DMS153 treated with DMSO at 0.1 percent for 48 hours (cell line): ENCODE data around the gene STK38L.

ENCODE experiments used
- DNase-seq: peaks from one replicate; lab custom pipeline; 2025; ENCODE audit not compliant: unreplicated experiment; lab: John Stamatoyannopoulos, UW

Gene STK38L

DNA sequence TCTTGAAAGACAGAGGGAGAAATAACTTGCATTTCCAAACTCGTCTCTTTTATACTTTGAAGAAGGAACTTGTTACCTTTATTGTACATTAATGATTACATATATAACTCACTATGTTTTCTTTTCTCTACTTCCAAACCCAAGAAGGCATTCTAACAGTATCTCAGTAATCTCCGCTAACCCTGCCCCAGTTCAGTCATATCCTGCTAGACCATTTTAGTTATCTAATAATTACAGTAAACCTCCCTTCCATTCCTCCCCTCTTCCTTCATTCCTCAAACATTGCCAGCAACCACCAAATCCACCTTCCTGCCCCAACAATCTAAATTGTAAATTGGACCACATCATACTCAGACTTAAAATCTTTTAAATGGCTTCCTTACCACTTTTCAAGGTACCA is 30.6 kb downstream of the STK38L start:
- DNase-seq = no peak

DNA sequence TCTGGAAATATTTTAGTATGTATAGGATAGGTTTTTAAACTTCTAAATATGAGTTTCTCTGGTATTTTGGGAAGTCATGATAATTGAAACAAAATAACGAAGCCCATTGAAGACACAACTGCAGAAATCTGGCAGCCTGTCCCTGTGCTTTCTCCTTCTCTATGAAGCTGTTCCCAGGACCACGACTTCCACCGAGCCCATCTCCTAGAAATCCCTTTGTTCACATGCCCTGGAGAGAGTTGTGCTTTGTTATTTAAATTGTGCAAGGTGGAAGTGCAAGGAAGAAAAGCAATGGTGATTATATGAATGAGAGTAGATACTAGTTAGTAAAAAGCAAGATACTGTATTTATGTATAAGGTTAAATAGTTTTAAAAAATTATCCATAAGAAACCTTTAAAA is 32.2 kb downstream of the STK38L start:
- DNase-seq = no peak

DNA sequence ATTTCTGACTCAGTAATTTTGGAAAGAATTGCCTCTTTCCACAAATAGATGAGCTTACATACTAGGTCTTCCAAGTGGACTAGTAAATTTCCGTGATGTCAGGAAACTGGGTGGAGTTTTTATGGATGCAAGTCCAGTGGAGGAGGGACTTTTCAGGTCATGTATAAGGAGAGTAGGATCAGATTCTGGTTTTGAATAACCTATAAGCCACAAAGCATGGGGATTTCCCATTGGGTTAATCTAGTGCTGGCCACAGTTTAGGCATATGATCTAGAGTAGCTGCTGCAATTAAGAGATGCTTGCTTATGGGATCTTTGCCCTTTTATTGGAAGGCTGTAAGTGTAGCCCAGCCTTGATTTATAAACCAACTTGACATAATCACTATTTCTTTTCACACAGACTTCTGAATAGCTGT is 33.8 kb downstream of the STK38L start:
- DNase-seq = no peak

DNA sequence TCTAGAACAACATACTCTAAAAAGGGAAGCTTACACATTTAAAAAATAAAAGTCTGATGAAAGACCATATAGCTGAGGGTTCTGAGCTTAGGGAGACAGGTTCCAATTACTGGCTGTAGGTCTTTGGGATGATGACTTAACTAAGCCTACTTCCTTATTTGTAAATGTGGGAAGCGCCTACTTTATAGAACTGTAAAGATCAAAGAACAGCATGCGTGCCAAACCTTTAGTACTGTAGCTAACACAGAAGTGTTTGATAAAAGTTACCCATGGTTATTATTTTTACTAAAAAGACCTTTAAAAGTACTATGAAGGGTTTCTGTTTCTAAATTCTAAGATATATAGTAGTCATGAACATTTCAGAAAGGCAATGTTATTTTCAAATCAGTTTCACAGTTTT is 35.7 kb downstream of the STK38L start:
- no peak for DNase-seq

DNA sequence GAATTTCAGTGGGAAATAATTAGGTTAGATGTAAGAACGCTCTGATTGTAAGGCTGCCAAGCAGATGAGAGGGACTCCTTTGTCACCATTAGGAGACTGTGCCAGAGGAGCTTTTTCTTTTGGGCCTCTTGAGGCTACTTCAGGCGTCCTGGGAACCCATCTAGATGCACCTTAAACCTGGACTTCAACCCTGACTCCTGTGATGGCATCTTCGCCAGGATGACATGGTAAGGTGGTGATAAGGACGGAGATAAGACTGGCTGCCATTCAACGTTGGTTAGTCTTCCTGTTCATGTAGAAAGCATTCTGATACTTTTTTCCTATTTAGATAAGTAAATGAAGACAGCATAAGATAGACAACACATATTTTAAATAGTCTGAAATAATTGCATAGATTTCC is 36.3 kb downstream of the STK38L start:
- DNase-seq = no peak

DNA sequence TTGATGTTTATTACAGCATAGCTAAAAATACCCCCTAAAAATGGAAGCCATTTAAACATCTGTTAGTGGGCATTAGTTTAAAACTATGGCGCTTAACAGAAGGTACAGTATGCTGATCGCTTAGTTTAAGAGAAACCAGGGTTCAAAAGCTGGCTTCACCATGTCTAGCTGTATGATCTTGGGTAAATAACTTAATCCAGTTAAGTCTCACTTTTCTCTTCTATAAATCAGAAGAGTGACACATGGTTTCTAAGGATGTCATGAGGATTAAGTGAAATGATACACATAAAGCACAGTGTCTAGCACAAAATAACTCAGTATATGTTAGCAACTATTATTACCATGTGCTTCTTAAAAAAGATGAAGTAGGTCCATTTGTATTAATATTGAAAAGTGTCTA is 38.7 kb downstream of the STK38L start:
- DNase-seq = no peak

DNA sequence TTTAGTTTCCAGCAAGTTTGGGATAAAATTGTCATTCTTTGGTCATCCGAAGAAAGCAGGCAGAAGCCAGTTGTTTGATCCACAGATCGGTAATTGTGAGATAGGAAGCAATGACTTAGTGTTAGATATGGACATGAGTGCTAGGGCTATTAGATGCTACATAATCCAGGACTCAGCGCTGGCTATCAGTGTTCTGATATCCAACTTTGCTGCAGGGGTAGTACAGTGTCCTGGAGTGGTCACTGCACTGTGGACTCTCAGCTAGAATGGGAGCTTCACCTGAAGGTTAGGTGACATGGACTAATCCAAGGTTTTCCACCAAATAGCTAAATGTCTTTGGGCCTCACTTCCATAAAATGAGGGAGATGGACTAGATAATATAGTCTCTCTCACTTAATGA is 39.9 kb downstream of the STK38L start:
- DNase-seq = no peak

DNA sequence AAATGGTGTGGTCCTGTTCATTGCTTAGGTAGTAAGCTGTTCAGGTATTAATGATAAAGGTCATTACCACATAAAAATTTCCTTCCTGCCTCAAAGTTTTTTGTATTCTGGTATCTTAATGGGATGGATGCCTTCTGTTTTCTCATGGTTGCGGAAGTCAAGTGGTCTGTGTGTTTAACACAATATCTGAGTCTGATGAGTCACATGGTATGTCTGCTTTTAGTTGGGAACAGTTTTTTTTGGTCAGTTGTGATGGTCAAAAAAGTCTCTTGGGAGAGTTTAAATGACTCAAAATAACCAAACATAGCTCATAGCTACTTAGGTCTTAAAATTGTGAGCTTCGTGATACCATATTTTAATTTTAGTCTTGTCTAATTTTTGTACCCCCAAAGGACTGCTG is 40.7 kb downstream of the STK38L start:
- DNase-seq = no peak

DNA sequence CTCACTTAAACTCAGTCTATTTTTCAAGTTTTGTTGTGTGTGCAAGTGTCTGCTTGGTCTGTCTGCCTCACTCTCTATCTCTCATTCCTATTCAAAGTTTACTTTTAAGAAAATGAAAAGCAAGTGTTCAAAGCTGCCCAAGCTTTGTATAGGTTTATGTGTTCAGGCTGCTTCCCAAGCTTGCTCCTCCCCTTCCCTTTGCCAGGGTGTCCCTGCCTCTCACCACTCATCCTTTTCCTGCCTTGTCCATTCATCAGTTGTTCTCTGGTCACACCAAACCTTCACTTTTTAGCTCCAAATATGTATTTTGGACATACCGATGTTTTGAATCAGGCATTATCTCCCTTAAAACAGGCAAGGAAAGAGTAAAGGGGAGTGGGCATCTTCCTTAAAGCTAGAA is 41.3 kb downstream of the STK38L start:
- peak; percentile 13 for DNase-seq

DNA sequence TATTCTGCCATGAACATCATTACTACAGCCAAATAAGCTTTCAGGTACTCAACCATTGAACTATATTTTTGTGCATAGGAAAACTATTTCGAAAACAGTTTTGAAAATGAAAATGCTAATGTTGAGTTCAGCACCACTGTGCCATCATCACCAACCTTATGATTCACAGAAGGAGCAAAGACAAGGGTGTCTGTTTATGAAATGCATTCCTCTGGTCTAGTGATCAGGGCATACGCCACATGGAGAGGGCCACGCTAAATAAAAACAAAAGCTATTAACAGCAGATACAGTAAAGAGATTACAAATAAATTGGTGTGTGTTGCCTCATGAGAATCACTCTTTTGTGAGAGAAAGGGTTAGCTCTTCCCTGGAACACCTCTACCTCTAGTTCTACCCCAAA is 45.3 kb downstream of the STK38L start:
- no peak for DNase-seq

DNA sequence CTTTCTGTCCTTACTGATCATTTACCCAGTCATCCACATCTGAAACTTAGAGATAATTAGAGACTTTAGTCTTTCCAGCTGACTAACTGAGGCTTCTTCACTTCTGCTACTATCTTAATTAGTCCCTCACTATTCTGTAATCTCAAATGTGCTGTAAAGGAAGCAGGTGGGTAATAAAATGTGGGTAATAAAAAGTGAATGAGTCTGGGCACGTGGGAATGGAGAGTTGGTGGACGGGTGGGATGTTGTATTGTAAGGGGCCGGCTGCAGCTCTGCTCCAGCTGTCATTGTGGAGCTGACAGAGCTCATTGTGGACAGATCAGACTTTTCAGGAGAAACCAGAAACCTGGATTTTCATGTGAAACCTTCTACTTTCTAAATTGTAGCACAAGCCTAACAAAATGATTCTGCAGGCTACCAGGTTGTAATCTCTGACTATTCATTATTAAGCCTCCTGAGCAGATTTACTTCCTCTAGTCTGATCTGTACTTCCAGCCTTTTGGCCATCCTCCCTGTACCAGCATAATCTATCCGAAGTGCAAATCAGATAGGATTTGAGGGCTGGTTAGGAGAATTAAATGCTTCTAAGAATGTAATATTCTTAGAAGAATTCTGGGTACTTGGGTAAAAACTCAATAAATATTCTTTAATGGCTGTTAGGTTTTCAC is 46.5 kb downstream of the STK38L start:
- peak; percentile 26 for DNase-seq

DNA sequence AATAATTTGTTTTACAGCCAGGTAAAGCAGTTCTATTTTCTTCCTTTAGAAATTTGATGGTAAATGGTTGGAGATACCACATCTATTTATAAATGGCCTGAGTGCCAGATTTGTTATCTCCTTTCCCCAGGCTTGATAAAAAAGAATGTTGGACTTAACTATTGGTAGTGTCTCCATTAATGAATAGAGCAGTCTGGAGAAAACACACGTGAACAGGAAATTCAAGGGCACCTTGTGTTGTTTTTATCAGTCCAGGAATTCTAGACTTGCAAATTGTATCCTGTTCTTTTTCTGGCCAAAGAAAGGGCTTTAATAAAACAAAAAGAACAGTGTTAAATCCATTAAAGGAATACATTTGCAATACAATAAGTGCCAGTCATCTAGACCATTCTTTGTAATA is 47.8 kb downstream of the STK38L start:
- DNase-seq = no peak

DNA sequence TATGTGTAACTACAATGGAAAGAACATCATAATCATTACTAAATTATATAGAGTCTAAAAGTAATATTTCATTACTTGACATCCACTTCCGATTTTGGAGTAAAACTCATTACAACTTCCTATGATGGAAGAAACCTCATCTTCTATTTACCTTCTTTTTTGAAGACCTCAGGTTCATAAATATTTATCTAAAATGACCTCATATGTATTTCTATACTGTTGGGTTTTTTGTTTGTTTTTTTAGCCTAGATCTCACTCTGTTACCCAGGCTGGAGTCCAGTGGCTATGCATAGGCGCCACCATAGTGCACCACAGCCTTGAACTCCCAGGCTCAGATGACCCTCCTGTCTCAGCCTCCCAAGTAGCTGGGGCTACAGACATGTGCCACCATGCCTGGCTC is 48.6 kb downstream of the STK38L start:
- no peak for DNase-seq

DNA sequence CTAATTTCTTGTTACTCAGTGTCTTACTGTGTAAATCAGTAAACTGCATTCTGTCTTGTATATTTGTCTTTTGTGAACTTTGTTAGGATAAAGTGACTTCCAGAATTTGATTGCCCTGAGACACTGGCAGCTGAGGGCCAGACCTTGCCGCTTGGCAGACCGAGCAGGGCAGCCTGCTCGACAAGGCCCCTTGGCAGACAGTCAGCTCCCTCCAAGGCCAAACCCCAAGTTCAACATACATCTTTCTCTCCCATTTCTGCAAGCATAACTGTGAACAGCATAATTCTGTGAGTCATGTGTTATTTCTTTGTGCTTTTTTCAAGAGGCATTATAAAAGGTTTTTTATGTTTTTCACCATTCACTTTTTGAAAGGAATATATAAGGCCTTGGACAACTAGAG is 49.4 kb downstream of the STK38L start:
- no peak for DNase-seq

DNA sequence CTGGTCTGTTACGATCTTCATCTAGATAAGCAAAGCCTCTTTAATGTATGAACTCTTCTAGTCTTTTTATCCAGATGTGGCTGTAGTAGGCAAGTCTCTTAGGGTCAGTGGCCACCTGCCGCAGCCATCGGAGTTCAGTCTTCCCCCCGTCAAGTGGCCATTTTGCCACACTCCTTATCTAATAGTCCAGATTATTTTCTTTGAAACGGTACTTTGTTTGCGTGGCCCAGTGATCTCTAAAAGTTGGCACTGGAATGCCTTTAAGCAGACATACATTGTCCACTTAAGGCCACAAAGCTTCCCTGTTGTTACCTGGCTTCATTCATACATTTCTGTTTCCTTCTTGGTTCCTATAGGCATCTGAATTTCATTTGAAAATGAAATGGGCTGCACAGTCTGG is 52.6 kb downstream of the STK38L start:
- no peak for DNase-seq

DNA sequence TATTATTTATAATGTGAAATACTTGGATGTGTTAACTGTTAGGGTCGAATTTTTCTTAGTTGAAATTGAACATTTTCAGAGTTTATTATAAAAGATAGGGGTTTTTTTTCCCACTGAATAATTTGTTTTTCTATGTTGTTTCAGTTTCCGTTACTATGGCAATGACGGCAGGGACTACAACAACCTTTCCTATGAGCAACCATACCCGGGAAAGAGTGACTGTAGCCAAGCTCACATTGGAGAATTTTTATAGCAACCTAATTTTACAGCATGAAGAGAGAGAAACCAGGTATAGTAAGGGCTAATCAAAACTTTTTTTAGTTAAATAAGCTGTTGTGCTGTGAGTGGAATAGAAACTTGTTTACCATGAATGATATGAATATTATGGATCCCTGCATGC is 53.5 kb downstream of the STK38L start:
- no peak for DNase-seq

DNA sequence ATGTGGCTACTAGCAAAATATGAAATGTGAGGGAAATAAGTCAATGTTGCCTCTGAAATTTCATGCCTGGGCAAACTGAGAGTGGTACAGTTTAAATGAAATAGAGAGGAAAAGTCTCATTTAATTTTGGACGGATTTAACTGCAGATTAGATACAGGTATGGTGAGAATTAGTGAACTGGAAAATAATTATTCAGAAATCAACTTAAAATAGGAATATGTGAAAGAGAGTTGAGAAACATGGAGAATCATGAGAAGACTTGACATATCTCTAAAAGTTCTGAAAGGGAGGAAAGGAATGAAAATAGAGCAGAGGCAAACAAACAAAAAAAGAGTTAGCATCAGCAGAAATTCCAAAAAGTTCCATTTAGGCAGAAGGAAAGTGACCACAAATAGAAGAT is 55.0 kb downstream of the STK38L start:
- DNase-seq = no peak

DNA sequence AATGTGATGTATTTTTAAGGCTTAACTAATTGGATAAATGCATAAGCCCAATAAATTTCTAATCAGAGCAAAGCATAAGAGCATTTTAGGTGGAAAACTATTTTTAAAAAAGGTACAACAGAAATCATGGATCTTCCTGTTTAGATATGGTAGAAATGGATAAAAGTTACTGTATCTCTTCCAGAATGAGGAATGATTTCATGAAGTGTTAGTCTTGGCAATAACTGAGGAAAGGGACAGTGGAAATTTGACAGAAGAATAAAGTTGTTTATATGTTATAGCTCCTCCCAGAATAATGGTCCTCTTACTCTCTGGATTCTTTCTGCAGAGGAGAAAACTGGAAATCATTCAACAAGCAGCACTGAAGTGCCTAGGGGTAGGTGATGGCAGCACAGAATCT is 56.1 kb downstream of the STK38L start:
- no peak for DNase-seq

DNA sequence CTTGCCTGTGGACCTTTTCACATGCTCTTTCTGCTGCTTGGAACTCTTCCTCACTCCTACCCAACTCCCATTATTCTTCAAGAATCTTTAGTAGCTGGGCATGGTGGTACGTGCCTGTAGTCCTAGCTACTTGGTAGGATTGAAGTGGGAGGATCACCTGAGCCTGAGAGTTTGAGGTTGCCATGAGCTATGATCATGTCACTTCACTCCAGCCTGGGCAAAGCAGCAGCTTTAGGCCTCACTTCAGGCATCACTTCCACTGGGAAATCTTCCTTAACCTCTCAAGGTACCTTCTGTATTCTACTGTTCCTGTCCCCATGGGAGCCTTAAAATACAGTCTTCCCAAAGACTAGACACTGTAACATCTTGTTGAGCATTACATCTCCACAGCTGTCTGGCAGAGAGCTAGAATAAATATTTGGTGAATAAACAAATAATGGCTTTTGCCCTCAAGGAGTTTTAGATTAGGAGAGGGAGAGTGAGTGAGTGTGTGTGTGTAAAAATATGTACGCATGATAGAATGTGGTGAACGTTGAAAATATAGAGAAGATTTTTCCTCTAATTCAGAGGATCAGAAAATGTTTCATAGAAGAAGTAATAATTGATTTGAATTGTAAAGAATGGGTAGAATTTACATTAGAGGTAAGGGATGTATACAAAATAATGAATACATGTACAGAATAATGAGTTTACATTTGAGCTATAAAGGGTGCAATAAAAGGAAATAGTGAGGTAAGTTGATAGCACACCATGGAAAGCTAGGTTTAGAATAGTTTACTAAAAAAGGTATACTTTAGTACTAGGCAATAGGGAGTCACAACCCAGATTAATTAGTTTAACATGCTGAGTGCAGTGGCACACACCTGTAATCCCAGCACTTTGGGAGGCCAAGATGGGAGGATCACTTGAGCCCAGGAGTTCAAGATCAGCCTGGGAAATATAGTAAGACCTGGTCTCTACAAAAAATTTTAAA is 59.3 kb downstream of the STK38L start:
- no peak for DNase-seq

DNA sequence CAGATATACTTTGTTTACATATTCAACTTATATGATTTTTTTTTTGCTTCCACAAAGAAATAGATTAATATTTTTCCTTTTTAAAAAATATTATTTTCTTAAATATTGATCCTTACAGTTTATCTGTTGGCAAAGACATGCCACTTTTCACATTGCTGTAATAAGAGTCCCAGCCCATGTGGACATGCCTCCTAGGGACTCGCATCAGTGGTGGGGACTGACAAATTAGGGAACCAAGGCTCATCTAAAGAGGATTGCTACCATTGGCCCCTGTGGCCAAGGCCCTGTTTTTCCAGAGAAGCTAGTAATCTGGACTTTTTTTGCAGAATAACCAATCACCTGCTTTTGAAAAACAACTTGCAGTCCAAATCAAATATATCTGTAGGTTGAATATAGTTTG is 60.8 kb downstream of the STK38L start:
- DNase-seq = no peak

DNA sequence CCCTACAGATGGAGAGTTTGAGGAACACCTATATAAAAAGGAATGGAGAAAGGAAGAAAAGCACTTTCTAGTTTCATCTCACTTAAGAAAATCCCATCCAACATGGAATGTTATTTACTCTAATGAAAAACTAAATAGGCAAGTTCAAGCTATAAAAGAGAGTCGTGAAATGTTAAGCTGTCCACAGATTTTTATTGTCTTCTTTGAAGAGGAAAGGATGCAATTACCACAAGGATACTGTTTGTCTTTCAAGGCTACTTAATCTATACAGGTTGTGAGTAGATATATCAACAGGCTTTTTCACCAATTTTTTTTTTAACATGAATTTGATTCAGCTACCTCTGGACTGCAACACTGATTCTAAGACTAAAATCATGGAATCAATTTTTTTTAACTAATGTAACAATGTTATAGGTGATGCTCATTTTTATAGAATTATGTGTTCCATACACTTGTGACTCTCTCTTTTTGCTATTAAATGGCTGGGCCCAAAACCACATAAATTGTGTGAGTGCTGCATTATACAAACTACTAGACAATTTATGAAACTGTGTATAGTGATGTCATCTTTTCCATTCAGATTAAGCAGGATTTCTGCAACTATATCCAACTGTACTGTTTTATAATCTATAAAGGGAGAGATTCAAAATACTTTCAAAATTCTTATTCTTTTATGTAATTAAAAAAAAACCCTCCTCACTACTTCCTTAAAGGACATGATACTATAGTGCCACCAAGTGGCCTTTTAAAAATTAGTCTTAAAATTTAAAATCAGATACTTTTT is 61.8 kb downstream of the STK38L start:
- DNase-seq = no peak
